K562 (cell line): Measurements from ENCODE around the gene RBPJL. TPM values are rescaled to one million over a fixed set of nuclear protein-coding genes. Genes with fewer than 3 reads are reported as not detected.

Source experiments
- BCL6 ChIP-seq: fragments of 250-450 bp; sonication (Bioruptor Pico); IDR thresholded peaks from 2 replicates; pipeline ENCODE4 v1.4.0; 2020
- COPS2 ChIP-seq: fragments of 450-650 bp; conservative IDR thresholded peaks from 2 replicates; pipeline ENCODE4 v1.6.1; 2016; ENCODE audit warnings: mild to moderate bottlenecking, moderate library complexity
- CREB5 ChIP-seq: fragments of 250-450 bp; sonication (Bioruptor Pico); IDR thresholded peaks from 2 replicates; pipeline ENCODE4 v1.5.0; 2020; ENCODE audit warnings: mild to moderate bottlenecking
- ERF ChIP-seq: fragments of 450-650 bp; formaldehyde crosslinking; IDR thresholded peaks from 2 replicates; pipeline ENCODE4 v1.4.0; 2020; ENCODE audit warnings: mild to moderate bottlenecking, mixed read lengths
- ESRRA ChIP-seq: fragments of 450-650 bp; IDR thresholded peaks from 2 replicates; pipeline ENCODE4 v1.6.1; 2014; ENCODE audit warnings: low read depth, mild to moderate bottlenecking, moderate library complexity, borderline replicate concordance
- FOXK1 ChIP-seq: sonication (generic); formaldehyde crosslinking; IDR thresholded peaks from 2 replicates; pipeline ENCODE4 v1.8.0; 2022; ENCODE audit warnings: missing genetic modification reagents, mild to moderate bottlenecking, borderline replicate concordance
- HLTF ChIP-seq: fragments of 450-650 bp; IDR thresholded peaks from 2 replicates; pipeline ENCODE4 v1.6.1; 2016
- HNRNPLL ChIP-seq: fragments of 200-400 bp; formaldehyde crosslinking; IDR thresholded peaks from 2 replicates; pipeline ENCODE4 v1.6.1; 2017; ENCODE audit warnings: low read length, low read depth, mild to moderate bottlenecking; ENCODE audit not compliant: poor library complexity, severe bottlenecking
- MEF2A ChIP-seq: IDR thresholded peaks from 2 replicates; pipeline ENCODE4 v1.6.1; 2011; ENCODE audit warnings: low read depth, mild to moderate bottlenecking, low read length, moderate library complexity; ENCODE audit not compliant: control insufficient read depth
- MLLT1 ChIP-seq, 2 experiments: fragments of 450-650 bp; IDR thresholded peaks; 2 replicates each; pipeline ENCODE4 v1.6.1; 2016
- MXI1 ChIP-seq: IDR thresholded peaks from 2 replicates; pipeline ENCODE4 v1.6.1; 2011; ENCODE audit warnings: low read depth, mild to moderate bottlenecking, improper control_type of control experiment, low read length
- NFRKB ChIP-seq: fragments of 450-650 bp; IDR thresholded peaks from 2 replicates; pipeline ENCODE4 v1.6.1; 2016; ENCODE audit warnings: low read depth
- SAFB ChIP-seq: fragments of 200-400 bp; formaldehyde crosslinking; IDR thresholded peaks from 2 replicates; pipeline ENCODE4 v1.6.1; 2017; ENCODE audit warnings: low read depth, low read length, borderline replicate concordance
- SAP30 ChIP-seq: fragments of 200-600 bp; sonication (generic); IDR thresholded peaks from 2 replicates; pipeline ENCODE4 v1.6.1; 2012; ENCODE audit warnings: borderline replicate concordance, low read depth, mild to moderate bottlenecking, moderate library complexity, low read length, control low read depth, inconsistent platforms; ENCODE audit not compliant: insufficient read depth, poor library complexity, severe bottlenecking
- TRIM28 ChIP-seq: fragments of 450-650 bp; IDR thresholded peaks from 2 replicates; pipeline ENCODE4 v1.6.1; 2017
- WHSC1 ChIP-seq: IDR thresholded peaks from one replicate; pipeline ENCODE4 v1.6.1; 2012; ENCODE audit warnings: low read length, control low read depth, inconsistent platforms
- ZNF445 ChIP-seq: fragments of 250-450 bp; sonication (Bioruptor Pico); IDR thresholded peaks from 2 replicates; pipeline ENCODE4 v1.4.0; 2020; ENCODE audit warnings: low read depth, mild to moderate bottlenecking, moderate library complexity
- ZNF589 ChIP-seq: fragments of 200-800 bp; sonication (Bioruptor generic); IDR thresholded peaks from 2 replicates; pipeline ENCODE4 v1.6.1; 2016; ENCODE audit warnings: low read depth, missing genetic modification characterization, missing compliant biosample characterization
- ZNF668 ChIP-seq: fragments of 250-450 bp; sonication (Bioruptor Pico); IDR thresholded peaks from 2 replicates; pipeline ENCODE4 v1.8.0; 2022; ENCODE audit warnings: mild to moderate bottlenecking, inconsistent platforms
- polyA plus RNA-seq, 8 experiments: library from polyadenylated mRNA; depleted of rRNA in 4 of 8; stranded (reverse) in 5 of 8; unstranded in 3 of 8; fragments of >200 nt; fragmentation: Nextera tagmentation in 2 of 8; fragmentation: Illumina TruSeq in 1 of 8; extraction: Ambion mirVana in 2 of 8; extraction: Trizol in 1 of 8; gene quantifications; 2 replicates each; pipeline versions ENCODE4 v1.2.1 to v1.2.3, GENCODE V29; 2011 to 2014; ENCODE audit warnings: inconsistent platforms in 1 of 8, missing spikeins in 1 of 8
- total RNA-seq, 7 experiments: library from RNA; depleted of rRNA in 6 of 7; stranded (reverse); fragments of >200 nt in 6 of 7; fragmentation: Illumina TruSeq in 2 of 7; extraction: Trizol in 2 of 7; gene quantifications; 2 replicates each; pipeline versions ENCODE4 v1.2.1 to v1.2.3, GENCODE V29; 2011 to 2021; ENCODE audit warnings: low replicate concordance in 1 of 7
- TF ChIP-seq, protein P1 (sequence below), 2 experiments: fragments of 450-650 bp; IDR thresholded peaks; 2 replicates each; pipeline ENCODE4 v1.6.1; 2018; ENCODE audit warnings: mild to moderate bottlenecking in 2 of 2, low read depth in 1 of 2; ENCODE audit not compliant: partially characterized antibody in 2 of 2

The RBPJL gene
- total and polyA plus RNA-seq, 9 of the 15 experiments (the other 6 are each of a cell fraction or from before 2014, with no cell fraction given): not detected

GRCh38 chr20:45293041-45294002, 13.3 kb upstream of the RBPJL start (continued):
- TF ChIP-seq ZNF589 (CRISPR knock-in tag) (no peak), HNRNPLL (no peak), MEF2A (no peak), MXI1 (no peak), TRIM28 (no peak), MLLT1 (IDR thresholded peaks at IDR 0.05) (no peak), ERF (no peak), ESRRA (no peak), NFRKB (no peak), ZNF668 (CRISPR knock-in tag) (no peak), FOXK1 (CRISPR knock-in tag) (no peak), CREB5 (CRISPR knock-in tag) (no peak), BCL6 (no peak), COPS2 (no peak), SAP30 (no peak), WHSC1 (no peak), ZNF445 (CRISPR knock-in tag) (no peak), HLTF (no peak), SAFB (0 out of 2 replicates have a peak, but pooled peaks have one; percentile 12)
- TF ChIP-seq, protein P1, sequence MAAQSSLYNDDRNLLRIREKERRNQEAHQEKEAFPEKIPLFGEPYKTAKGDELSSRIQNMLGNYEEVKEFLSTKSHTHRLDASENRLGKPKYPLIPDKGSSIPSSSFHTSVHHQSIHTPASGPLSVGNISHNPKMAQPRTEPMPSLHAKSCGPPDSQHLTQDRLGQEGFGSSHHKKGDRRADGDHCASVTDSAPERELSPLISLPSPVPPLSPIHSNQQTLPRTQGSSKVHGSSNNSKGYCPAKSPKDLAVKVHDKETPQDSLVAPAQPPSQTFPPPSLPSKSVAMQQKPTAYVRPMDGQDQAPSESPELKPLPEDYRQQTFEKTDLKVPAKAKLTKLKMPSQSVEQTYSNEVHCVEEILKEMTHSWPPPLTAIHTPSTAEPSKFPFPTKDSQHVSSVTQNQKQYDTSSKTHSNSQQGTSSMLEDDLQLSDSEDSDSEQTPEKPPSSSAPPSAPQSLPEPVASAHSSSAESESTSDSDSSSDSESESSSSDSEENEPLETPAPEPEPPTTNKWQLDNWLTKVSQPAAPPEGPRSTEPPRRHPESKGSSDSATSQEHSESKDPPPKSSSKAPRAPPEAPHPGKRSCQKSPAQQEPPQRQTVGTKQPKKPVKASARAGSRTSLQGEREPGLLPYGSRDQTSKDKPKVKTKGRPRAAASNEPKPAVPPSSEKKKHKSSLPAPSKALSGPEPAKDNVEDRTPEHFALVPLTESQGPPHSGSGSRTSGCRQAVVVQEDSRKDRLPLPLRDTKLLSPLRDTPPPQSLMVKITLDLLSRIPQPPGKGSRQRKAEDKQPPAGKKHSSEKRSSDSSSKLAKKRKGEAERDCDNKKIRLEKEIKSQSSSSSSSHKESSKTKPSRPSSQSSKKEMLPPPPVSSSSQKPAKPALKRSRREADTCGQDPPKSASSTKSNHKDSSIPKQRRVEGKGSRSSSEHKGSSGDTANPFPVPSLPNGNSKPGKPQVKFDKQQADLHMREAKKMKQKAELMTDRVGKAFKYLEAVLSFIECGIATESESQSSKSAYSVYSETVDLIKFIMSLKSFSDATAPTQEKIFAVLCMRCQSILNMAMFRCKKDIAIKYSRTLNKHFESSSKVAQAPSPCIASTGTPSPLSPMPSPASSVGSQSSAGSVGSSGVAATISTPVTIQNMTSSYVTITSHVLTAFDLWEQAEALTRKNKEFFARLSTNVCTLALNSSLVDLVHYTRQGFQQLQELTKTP (IDR thresholded peaks at IDR 0.05; ENCODE audit: low read depth in 1 of 2, partially characterized antibody in 2 of 2): no peak
